Neuronal stem cell (in vitro differentiated cells): ENCODE data around the gene LPCAT1.

ENCODE experiments used
- DNase-seq: peaks from one replicate; pipeline ENCODE4 v3.0.0-alpha.2; 2013; ENCODE audit warnings: low spot score
- H2AFZ ChIP-seq: one replicate; pipeline ENCODE4 v1.6.1; 2013; ENCODE audit warnings: mild to moderate bottlenecking, low read length, inconsistent platforms
- H2AK5ac ChIP-seq: 2 replicates; pipeline ENCODE4 v1.6.1; 2013; ENCODE audit warnings: low read depth, mild to moderate bottlenecking, inconsistent platforms, low read length, moderate library complexity, mixed read lengths
- H2BK120ac ChIP-seq: 2 replicates; pipeline ENCODE4 v1.6.1; 2013; ENCODE audit warnings: low read depth, mild to moderate bottlenecking, inconsistent platforms, low read length, moderate library complexity, mixed read lengths
- H2BK12ac ChIP-seq: one replicate; pipeline ENCODE4 v1.6.1; 2013; ENCODE audit warnings: low read length, inconsistent platforms
- H2BK15ac ChIP-seq: 2 replicates; pipeline ENCODE4 v1.6.1; 2013; ENCODE audit warnings: mild to moderate bottlenecking, low read length, inconsistent platforms, mixed read lengths
- H2BK5ac ChIP-seq: one replicate; pipeline ENCODE4 v1.6.1; 2013; ENCODE audit warnings: inconsistent platforms, mild to moderate bottlenecking, low read length, moderate library complexity
- H3K14ac ChIP-seq: one replicate; pipeline ENCODE4 v1.6.1; 2013; ENCODE audit warnings: low read length, inconsistent platforms
- H3K18ac ChIP-seq: 2 replicates; pipeline ENCODE4 v1.6.1; 2013; ENCODE audit warnings: low read length, inconsistent platforms
- H3K23ac ChIP-seq: 2 replicates; pipeline ENCODE4 v1.6.1; 2013; ENCODE audit warnings: low read depth, mild to moderate bottlenecking, mixed read lengths, low read length, inconsistent platforms; ENCODE audit not compliant: poor library complexity
- H3K27ac ChIP-seq: replicated peaks from 3 replicates; pipeline ENCODE4 v1.5.1; 2013; ENCODE audit warnings: low read length, inconsistent platforms
- H3K27me3 ChIP-seq, 3 experiments: 2 replicates each; pipeline ENCODE4 v1.6.1; 2013; ENCODE audit warnings: low read length in 3 of 3, mild to moderate bottlenecking in 2 of 3, inconsistent platforms in 1 of 3, low read depth in 1 of 3, mixed read lengths in 1 of 3, moderate library complexity in 1 of 3; ENCODE audit not compliant: control insufficient read depth in 3 of 3, insufficient read depth in 3 of 3
- H3K36me3 ChIP-seq, 2 donors: replicated peaks in 1 of 2; 2 replicates each; pipeline ENCODE4 v1.6.1; 2013; ENCODE audit warnings: low read length in 2 of 2; ENCODE audit not compliant: control insufficient read depth in 2 of 2, insufficient read depth in 2 of 2
- H3K4ac ChIP-seq: 2 replicates; pipeline ENCODE4 v1.6.1; 2013; ENCODE audit warnings: inconsistent platforms, mild to moderate bottlenecking, low read length, moderate library complexity
- H3K4me1 ChIP-seq, 2 donors: 1 replicate in 1 of 2; 2 replicates in 1 of 2; pipeline ENCODE4 v1.6.1; 2013; ENCODE audit warnings: low read length in 2 of 2, low read depth in 1 of 2; ENCODE audit not compliant: control insufficient read depth in 2 of 2, insufficient read depth in 1 of 2
- H3K4me2 ChIP-seq: one replicate; pipeline ENCODE4 v1.6.1; 2013; ENCODE audit warnings: mild to moderate bottlenecking, low read length, inconsistent platforms; ENCODE audit not compliant: insufficient read depth, poor library complexity, severe bottlenecking
- H3K4me3 ChIP-seq, 2 donors: 2 replicates each; pipeline ENCODE4 v1.5.1; 2013; ENCODE audit warnings: low read length in 2 of 2, mild to moderate bottlenecking in 2 of 2, inconsistent platforms in 1 of 2, moderate library complexity in 1 of 2
- H3K79me1 ChIP-seq: one replicate; pipeline ENCODE4 v1.6.1; 2013; ENCODE audit warnings: low read depth, mild to moderate bottlenecking, inconsistent platforms, low read length, moderate library complexity
- H3K9ac ChIP-seq: one replicate; pipeline ENCODE4 v1.6.1; 2013; ENCODE audit warnings: mild to moderate bottlenecking, low read depth, low read length, inconsistent platforms; ENCODE audit not compliant: poor library complexity
- H3K9me3 ChIP-seq, 2 donors: replicated peaks in 1 of 2; 2 replicates each; pipeline versions ENCODE3 to v1.6.1; 2013; ENCODE audit warnings: low read length in 2 of 2, mild to moderate bottlenecking in 2 of 2, inconsistent platforms in 1 of 2, low read depth in 1 of 2, mixed read lengths in 1 of 2, moderate library complexity in 1 of 2; ENCODE audit not compliant: control insufficient read depth in 2 of 2, insufficient read depth in 1 of 2
- H4K8ac ChIP-seq: one replicate; pipeline ENCODE4 v1.6.1; 2013; ENCODE audit warnings: low read depth, mild to moderate bottlenecking, inconsistent platforms, low read length, moderate library complexity
- H4K91ac ChIP-seq: one replicate; pipeline ENCODE4 v1.6.1; 2013; ENCODE audit warnings: low read length, low read depth, mild to moderate bottlenecking, inconsistent platforms; ENCODE audit not compliant: poor library complexity
- WGBS, 2 donors: extraction: QIAGEN DNeasy Blood & Tissue Kit; methylation state at CpG; one replicate each; pipeline ENCODE4 v1.1.7; 2013; ENCODE audit warnings: missing lambda C conversion rate in 2 of 2, mixed read lengths in 1 of 2; ENCODE audit not compliant: insufficient read length in 2 of 2, insufficient replicate concordance in 1 of 2; ENCODE audit errors: extremely low coverage in 2 of 2; 5-methylcytosine and 5-hydroxymethylcytosine counted together

LPCAT1 gene

DNA sequence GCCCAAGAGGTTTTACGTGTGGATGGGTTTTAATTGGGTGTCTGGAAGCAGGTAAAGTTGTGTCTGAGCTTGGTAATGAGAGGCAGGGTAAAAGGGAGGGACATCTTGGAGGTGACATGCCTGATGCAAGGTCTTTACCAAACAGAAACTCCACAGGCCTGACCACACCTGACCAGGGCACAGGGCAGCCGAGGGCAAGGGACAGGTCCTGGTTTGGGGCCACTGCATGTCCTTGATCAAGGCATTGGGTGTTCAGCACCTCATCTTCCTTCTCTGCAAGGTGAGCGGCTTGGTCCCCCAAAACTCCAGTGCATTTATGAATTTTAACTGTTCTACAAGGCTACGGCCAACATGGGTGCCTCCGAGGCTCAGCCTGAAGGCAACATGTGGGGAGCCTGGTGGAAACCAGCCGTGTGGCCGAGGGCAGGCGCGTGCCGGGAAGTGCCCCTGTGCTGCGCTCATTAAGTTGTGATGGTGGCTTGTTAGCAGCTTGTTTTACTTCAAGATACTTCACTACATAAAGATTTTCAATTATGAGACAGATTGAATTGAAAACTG lies 30.7 kb upstream of the LPCAT1 start:
- Histone ChIP-seq H2BK5ac (peak overlapping the region; percentile 10), H2BK15ac (peak overlapping the region; percentile 99), H3K36me3 (no peaks in the 10 kb centered on the region), H4K91ac (no peak overlapping the region), H2BK12ac (no peak overlapping the region), H3K4me1 (peaks cover 2 to 13% of the 10 kb centered on the region in 2 donors), H3K4me2 (no peak overlapping the region), H3K4ac (no peak overlapping the region), H3K9me3 (no peaks in the 10 kb centered on the region), H3K9ac (no peak overlapping the region), H3K27me3 (no peaks in the 10 kb centered on the region), H4K8ac (no peak overlapping the region), H3K14ac (no peak overlapping the region), H3K23ac (no peak overlapping the region), H3K18ac (no peak overlapping the region), H3K79me1 (peaks cover 1% of the 10 kb centered on the region), H3K4me3 (no peak overlapping the region), H2AFZ (no peak overlapping the region), H2BK120ac (no peak overlapping the region), H2AK5ac (no peak overlapping the region), H3K27ac (no peak overlapping the region)
- no CpG with 5 or more reads among the region's 11 CpGs for WGBS, 2 donors
- no peak for DNase-seq

DNA sequence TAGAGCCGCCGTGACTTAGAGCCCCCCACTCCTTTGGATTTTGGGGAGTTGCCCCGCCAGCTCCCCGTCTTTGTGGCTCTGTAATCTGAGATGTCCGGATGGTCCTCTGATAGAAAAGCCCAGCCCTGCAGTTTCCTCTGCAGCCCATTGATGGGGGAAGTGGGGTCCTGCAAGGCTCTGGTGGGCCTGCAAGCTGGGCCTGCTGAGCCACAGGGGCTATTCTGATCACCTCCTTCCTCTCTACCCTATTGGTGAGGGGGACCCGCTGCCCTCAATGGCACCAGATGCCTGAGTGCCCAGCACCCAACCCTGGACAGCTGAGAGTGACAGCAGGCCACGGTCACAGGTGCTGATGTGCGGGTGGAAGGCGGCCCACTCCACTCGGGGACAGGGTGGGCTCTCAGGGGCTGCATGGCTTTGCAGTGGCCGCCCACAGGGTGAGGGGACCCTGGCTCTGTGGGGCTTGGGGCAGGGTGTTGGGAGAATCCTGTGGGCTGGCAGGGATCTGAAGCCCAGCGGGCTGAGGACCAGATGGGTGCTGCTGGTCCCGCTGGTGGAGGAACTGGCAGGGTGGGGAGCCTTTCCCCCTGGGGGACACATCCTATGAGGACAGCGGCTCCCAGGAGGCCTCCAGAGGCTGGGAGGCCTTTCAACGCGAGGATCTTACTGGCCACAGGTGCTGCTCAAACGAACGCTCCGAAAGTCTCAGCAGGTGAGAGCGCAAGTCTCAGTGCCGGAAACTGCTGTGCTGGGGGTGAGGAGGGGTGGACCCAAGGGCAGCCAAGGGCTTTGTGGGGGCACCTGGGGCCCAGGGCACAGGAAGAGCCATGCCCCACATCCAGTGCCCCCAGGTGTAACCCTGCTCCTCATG lies 30.0 kb upstream of the LPCAT1 start:
- Histone ChIP-seq H2AK5ac (peak overlapping the region; percentile 95), H2BK5ac (peak overlapping the region; percentile 29), H3K27me3 (peaks cover 0 to 3% (median 0%) of the 10 kb centered on the region in 3 experiments), H3K4me1 (peaks cover 2 to 13% of the 10 kb centered on the region in 2 donors), H3K4ac (peak overlapping the region; percentile 59), H2BK120ac (peak overlapping the region; percentile 8), H4K8ac (no peak overlapping the region), H4K91ac (no peak overlapping the region), H3K79me1 (peaks cover 1% of the 10 kb centered on the region), H3K9me3 (no peaks in the 10 kb centered on the region), H3K14ac (peak overlapping the region; percentile 32), H3K27ac (no peak overlapping the region), H2BK15ac (peak overlapping the region; percentile 99), H3K4me3 (peak overlapping the region in 1 of 2 donors; percentile 21), H2BK12ac (peak overlapping the region; percentile 16), H3K18ac (peak overlapping the region; percentile 87), H3K36me3 (no peaks in the 10 kb centered on the region), H3K4me2 (no peak overlapping the region), H3K9ac (peak overlapping the region; percentile 65), H2AFZ (no peak overlapping the region), H3K23ac (no peak overlapping the region)
- no peak for DNase-seq
- no CpG with 5 or more reads among the region's 21 CpGs for WGBS, 2 donors

DNA sequence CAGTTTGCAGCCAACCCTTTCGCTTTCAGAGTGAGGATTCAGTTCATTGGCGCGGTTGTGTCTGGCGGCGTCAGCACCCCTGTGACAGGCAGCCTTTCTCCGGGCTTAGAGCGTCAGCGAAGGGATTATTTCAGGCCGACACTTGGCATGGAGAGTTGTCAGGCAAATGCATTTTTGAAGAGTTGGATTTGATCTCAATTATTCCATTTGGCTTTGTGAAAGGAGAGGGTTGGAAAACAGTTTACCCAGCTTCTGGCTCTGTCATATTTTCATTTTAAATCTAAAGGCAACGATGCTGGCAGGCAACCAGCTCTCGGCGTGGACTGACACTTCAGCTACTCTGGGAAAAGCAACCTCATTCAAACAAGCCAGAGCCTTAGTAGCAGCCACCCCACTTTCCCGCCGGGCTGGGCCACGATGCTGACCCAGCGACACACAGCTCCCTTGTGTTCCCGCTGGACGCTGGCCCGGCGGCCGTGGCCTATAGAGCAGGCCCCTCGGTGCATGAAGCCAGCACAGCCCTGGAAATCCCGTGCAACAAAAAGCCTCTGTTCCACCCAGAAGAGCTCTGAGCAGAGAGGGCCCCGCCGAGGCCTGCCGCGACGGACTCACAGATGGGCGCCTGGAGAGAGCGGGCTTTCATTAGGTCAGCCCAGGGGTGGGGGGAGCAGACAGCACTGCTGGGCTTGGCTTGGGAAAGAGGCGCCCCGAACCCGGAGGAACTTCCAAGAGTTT lies 28.9 kb upstream of the LPCAT1 start:
- Histone ChIP-seq H3K4me3 (no peak overlapping the region), H2BK5ac (peak overlapping the region; percentile 29), H2BK12ac (no peak overlapping the region), H2BK15ac (peak overlapping the region; percentile 99), H2AFZ (peak overlapping the region; percentile 81), H3K36me3 (no peaks in the 10 kb centered on the region), H3K4ac (no peak overlapping the region), H3K23ac (peak overlapping the region; percentile 25), H3K4me1 (peaks cover 2 to 13% of the 10 kb centered on the region in 2 donors), H2AK5ac (no peak overlapping the region), H3K27me3 (peaks cover 0 to 3% (median 0%) of the 10 kb centered on the region in 3 experiments), H2BK120ac (peak overlapping the region; percentile 8), H3K27ac (peak overlapping the region; percentile 68), H3K9ac (no peak overlapping the region), H4K8ac (no peak overlapping the region), H3K4me2 (no peak overlapping the region), H4K91ac (peak overlapping the region; percentile 60), H3K14ac (no peak overlapping the region), H3K18ac (peak overlapping the region; percentile 85), H3K9me3 (no peaks in the 10 kb centered on the region), H3K79me1 (peaks cover under 1% of the 10 kb centered on the region)
- no CpG with 5 or more reads among the region's 33 CpGs for WGBS, 2 donors
- peak; percentile 18 for DNase-seq
